GM15510 (cell line): Measurements from ENCODE around the gene KNCN.

Source experiments
- POLR2A ChIP-seq: IDR thresholded peaks from 3 replicates; pipeline ENCODE4 v1.6.1; 2011; ENCODE audit warnings: borderline replicate concordance; ENCODE audit not compliant: insufficient read length; ENCODE audit errors: extremely low read depth

The KNCN gene

DNA sequence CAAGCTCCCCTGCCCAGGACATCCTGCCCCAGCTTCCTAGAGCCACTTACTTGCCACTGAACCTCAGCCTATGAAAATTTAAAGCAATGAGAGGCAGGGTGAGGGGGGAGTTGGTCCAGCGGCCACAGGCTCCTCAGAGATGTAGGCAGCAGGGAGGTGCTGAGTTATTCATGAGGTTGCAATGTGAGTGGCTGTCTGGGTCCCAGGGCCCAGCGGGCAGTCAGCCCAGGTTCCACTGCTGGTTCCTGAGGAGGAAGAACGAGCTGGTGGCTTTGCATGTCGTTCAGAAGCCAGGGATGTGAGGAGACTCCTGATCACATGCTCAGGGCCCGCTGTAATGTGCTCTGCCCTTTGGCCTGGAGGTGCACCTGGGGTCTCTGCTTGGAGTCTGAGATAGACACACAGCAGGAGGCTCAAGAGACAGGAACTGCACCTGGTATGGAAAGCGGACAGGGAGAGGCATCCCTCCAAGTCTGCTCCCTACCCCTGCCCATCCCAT is at the start of gene KNCN:
KNCN (minus strand) TSS at position 51 of the 499 bp plus-strand sequence. CDS start 432 bp downstream, outside the sequence.
- TF ChIP-seq POLR2A: no peak

DNA sequence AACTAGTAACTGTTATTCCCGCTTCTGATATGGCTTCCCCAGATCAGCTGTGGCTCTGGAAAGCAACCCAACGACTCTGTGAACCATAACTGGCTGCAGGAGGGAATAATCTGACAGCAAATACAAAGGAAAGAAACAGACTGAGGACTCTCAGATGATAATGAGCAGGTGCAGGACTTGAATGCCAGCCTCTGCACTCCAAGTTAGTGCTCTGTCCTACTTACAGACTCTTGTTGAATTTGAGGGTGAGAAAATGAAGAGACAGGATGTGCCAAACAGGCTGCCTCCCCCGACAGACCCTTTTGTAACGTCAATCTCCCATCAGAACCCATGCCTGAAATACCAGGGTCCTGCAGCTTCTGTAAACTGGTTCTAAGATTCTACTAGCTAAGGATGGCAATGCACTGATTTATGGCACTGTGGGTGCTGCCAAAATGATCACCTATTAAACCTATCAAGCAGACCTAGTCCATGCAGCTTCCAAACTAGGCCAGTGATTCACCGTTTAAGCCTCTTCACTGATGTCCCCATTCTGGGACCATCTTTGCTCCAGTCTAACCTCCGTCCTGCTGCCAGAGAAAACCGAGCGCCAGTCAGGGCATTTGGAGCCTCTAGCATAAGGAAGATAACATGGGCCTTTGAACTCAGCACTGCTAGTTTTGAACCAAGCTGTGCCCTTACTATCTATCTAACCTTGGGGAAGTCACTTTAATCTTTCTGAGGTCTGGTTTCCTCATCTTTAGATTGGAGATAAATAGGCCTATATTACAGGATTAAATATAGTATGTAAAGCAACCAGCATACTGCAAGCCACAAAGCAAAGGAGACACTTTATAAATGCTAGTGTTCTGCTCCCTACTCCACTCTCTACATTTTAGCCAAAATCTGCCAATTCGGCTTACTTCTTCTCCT is 47.9 kb upstream of the KNCN start:
- TF ChIP-seq POLR2A: no peak

DNA sequence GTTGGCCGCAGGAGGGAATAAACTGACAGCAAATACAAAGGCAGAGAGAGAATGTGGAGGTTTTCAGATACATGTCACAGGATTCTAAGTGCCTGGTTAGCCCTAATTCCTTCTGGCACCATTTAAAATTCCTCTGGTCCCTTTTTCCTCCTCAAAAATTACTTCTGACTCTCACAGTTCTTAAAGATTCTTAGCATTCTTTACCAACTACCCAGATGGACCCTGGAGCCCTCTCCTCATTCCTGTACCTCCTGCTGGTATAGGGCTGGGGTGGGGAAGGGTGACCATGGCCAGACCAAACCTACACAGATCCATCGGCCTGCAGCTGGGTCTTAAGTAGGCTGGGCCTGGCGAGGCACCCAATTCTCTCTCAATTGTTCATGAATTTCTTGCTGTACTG is 45.4 kb upstream of the KNCN start:
- TF ChIP-seq POLR2A: no peak

DNA sequence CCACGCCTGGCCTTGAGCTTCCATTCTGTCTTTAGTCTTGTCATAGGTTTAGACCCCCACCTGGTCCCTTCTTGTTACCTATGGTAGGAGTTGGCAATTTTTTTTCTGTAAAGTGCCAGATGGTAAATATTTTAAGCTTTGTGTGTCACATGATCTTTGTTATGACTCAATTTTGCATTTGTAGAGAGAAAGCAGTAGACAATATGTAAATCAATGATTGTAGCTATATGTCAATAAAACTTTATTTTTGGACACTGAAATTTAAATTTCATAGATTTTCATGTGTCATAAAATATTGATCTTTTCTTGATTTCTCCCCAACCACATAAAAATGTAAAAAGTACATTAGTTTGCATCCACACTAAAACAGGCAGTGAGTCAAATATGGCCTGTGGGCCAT is 44.6 kb upstream of the KNCN start:
- no peak for TF ChIP-seq POLR2A

DNA sequence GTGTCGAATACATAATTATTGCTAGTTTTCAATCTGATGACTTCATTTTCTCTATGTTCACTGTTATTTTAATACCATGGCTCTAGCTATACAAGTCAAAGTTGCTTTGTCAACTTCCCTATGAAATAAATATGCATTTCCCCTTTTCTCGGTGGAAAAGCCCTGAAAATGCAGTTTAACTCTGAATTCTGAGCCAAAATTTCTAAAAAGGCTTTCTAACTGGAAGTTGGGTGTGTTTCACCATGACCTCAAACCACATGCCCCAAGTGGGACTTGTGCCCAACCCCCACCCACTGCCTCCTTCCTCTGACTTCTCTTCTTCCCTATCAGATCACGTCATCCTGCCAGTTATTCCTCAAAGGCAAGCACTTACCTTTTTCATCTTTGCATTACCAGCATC is 43.7 kb upstream of the KNCN start:
- no peak for TF ChIP-seq POLR2A

DNA sequence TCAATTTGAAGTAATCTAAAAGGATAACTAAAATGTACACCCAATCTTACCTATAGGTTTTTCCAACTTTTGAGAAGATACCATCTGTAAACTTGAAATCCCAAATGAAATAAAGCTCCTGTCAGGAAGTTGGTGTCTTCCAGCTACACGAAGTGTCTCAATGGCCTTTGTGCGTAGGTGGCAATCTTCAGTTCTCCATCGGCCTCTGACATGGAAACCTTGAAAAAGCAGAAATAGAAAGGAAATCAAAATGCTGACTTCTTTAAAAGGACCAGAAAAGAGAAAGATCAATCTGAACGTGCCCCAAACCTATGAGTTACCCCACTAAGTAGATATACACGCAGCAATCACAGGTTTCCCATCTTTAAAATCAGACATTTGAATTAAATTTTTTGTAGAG is 42.6 kb upstream of the KNCN start:
- TF ChIP-seq POLR2A: no peak

DNA sequence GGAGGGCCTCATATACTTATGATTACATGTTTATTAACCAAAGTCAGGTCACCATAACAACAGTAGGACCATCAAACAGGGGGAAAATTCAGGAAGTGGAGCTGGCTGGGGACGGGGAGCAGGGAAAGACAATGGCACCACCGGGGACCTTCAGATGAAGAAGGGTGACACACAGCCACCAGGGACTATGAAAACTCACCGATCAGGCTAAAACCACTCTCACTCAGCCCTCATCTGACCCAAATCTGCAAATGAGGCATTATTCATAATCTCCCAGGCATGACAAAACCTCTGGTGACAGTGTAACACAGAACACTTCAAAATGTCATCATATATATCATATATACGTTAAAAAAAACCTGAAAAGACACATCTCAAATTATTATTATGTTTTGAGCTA is 41.4 kb upstream of the KNCN start:
- no peak for TF ChIP-seq POLR2A

DNA sequence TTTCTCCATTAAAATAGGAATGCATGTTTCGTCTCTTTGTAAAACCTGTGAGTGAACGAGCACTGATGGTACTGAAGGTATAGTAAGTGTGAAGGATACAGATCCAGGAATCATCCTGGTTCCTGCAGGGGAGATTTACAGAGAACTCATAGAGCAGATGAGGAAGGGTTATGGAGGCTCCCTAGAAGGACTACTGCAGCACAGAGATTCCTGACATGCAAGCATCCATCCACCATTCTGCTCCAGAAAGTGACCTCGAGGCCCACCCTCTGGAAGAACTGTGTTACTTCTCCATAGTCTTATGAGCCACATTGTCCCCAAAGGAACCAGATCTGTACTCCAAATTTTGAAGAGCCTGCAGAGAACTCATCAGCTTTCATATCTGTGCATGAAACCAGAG is 38.1 kb upstream of the KNCN start:
- TF ChIP-seq POLR2A: no peak

DNA sequence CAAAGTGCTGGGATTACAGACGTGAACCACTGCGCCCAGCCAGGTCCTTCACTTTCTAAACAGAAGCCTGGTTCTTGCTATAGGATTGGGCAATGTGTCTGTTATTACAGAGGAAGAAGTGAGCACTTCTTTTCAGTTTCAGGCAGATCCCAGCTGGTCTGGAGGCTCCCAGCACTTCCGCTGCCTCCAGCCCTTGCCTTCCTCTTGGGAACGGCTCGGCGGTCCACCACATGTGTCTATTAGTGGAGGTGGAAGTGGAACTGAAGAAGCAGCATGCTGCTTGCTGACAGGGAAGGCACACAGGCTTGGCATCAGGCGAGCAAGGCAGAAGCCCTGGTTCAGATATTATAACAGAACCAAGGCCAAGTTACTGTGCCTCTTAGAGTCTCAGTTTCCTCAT is 35.6 kb upstream of the KNCN start:
- TF ChIP-seq POLR2A: no peak

DNA sequence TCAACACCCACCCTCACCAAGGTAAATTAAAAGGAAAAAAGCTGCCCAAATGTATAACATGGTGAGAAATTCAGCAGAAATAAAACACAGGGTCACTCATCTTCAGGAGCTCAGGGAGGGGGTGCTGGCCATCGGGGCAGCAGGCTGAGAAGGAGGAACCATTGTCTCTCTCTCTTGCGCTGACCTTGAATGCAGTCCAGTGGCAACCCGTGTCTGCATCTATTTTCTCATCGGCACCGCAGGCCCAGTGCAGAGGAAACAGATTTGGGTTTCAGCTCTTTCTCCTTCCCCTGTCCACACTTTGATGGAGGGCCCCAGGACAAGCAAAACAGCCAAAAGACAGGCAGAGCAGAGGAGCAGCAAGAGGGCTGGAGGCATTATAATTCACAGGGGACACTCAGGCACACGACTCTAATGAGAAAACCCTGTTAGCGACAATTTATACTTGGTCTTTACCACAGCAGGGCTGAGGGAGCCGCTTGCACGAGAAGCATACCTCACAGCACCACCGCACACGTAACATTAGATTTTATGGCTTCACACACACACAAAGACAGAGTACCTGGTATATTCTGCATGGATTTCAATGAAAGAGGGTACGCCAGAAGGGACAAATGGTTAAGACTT is 34.0 kb upstream of the KNCN start:
- TF ChIP-seq POLR2A: no peak

DNA sequence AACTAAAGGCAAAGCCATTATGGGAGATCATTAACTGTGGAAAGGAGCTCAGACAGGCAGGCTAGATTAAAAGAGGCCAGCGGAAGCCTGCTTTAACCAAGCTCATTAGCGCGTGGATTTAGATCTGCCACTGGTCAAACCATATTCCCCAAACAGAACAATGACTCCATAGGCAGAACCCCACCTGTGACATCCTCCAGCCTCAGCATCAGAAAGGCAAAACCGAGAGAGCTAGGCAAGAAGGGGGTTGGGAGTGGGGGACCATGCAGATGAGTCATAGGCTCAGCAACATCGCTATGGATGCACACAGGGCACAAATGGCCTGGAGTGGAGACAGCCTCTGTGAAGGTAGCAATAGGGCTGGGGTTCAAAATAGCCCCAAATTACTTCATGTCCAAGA is 32.0 kb upstream of the KNCN start:
- TF ChIP-seq POLR2A: no peak

DNA sequence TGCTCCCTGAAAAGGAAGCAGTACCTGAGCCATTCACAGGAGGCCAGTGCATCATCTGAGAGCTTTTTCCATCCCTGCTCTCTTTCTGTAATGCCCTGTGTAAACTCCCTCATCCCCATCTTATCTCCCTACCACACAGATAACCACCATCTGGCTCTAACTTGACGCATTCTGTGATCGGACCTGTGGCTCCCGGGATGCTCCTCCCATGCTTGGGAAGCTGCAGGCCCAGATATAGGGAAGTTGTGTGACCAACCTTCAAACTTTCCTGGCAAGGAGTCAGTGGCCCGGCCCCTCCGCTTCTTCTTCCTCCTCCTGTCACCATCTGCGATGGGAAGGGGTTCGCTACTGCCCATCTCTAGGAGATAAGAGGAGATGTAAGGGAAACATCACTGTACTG is 31.5 kb upstream of the KNCN start:
- TF ChIP-seq POLR2A: no peak

DNA sequence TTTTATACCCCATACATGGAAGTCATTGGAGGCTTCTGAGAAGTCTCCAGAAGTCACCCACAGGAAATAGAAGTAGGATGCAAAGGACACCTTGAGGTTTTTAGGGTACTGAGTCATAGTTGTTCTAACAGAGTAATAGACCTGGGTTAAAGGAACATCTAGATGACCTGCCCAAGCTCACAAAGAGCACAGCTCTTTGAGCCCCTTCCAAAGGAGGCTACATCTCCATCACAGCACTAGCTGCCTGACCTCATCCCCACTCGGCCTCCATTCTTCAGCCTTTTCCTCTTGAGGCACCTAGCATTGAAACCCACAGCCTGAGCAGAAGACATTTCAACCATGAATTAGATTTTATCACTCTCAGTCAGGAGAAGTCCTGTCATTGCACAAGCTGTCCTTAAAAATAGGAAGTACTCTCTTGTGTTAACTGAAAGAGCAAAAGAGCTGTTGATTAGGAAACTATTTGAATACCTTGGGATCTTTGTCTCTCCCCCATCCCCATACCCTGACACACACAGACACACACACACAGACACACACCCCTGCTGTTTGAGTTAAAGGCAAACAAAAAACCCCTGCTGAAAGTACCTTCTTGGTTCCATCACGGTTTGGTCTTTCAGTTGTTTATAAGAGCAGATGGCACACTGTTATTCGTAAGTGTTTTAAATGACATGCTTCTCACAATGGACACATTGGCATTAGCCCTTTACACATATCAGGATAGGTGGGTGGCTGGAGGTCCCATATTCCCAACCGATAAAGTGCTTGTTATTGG is 30.4 kb upstream of the KNCN start:
- TF ChIP-seq POLR2A: no peak

DNA sequence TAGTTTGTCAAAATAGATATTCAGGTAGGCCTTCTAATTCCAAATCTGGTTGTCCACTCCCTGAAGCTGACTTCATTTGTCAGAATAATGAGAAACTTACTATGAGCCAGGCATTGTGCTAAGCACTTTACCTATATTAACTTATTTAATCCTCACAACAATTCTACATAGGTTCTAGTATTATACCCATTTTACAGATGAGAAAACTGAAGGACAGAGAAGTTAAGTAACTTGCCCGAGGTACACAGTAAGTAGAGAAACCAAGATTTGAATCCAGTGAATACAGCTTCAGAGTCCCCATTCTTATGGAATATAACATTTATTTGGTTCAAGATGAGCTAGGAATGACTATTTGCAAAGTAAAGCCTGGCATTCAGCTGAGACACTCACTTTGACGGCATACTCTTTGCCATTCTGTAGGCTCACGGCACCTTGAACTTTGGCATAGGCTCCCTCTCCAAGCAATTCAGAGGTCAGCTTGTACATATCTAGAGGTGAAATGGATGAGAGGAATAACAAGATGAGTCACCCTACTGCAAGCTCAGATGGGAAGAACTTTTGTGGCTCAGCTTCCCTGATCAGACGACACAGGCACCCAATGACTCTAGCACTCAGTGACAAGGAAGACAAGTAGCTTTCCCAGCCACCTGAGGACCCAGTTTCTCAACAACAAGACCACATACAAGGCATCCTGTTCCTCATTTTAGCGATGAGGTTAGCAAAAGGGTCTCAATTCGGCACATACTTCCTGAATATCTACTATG is 28.9 kb upstream of the KNCN start:
- no peak for TF ChIP-seq POLR2A
